HS-5 (cell line): ENCODE data around the gene NKX1-1.

Experiments used
- DNase-seq: peaks from one replicate; pipeline ENCODE4 v3.0.0-alpha.2; 2012; ENCODE audit warnings: low read depth

Gene NKX1-1

DNA sequence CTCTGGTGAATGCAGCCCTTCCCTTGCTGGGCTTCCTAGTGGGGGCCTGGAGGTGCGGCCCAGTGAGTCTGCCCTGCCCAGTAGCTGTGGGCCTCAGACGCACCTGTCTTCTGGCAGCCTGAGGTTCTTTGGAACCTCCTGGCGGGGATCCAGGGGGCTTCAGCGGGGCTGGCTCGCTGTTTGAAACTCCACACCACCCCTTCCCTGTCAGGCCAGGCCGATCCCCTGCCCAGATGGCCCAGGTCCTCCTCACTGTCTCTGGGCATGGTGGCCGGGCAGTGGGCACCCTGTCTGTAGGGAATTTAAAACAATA lies 10.7 kb upstream of the NKX1-1 start:
- no peak for DNase-seq

DNA sequence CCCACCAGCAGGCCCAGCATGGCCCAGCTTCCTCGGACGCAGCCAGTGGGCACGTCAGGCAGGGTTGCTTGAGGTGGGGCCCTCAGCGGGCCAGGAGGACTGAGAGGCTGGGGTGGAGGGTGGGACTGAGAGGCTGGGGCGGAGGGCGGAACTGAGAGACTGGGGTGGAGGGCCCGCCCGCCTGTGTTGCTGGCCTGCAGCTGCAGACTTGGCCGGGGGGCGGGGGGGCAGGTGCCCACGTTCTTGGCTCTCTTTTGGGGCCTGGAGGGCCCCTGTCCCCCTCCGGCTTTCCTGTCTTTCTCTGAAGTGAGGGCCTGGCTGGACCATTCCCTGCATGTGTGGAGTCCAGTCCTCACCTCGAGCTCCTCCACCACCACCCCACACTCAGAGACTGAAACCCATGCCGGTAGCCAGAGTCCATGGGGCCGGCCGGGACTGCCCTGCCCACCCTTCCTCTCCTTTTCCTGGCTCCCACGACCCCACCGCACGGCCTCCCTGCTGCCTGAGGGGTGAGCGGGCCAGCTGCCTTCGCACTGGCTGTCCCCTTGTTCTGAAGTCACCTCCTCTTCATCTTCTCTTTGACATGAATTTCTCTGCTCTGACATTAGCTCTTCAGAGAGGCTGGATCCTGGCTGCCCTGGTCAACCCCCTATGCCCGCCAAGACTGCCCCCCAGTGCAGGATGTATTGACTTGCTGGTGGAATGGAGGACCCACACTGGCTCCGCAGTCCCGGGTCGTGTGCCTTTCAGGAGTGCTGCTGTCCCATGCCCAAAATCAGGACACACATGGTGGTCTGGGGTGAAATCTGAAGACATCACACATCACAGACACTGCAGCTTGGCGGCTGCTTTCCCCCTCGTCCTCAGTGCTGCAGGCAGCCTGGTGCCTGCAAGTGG lies 10.1 kb upstream of the NKX1-1 start:
- DNase-seq, result no peak

DNA sequence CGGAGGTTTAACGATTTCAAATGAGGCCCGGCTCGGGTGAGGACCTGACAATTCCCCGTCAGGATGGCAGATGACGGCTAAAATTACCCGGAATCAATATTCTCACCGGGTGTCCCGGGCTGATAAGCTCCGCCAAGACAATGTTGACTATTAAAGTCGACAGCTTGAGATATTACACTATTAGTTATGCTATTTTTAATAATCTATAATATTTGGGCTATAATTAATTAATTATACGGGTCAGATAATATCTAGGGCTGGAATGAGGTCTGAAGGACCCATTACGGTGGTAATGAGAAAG lies 9.4 kb upstream of the NKX1-1 start:
- no peak for DNase-seq

DNA sequence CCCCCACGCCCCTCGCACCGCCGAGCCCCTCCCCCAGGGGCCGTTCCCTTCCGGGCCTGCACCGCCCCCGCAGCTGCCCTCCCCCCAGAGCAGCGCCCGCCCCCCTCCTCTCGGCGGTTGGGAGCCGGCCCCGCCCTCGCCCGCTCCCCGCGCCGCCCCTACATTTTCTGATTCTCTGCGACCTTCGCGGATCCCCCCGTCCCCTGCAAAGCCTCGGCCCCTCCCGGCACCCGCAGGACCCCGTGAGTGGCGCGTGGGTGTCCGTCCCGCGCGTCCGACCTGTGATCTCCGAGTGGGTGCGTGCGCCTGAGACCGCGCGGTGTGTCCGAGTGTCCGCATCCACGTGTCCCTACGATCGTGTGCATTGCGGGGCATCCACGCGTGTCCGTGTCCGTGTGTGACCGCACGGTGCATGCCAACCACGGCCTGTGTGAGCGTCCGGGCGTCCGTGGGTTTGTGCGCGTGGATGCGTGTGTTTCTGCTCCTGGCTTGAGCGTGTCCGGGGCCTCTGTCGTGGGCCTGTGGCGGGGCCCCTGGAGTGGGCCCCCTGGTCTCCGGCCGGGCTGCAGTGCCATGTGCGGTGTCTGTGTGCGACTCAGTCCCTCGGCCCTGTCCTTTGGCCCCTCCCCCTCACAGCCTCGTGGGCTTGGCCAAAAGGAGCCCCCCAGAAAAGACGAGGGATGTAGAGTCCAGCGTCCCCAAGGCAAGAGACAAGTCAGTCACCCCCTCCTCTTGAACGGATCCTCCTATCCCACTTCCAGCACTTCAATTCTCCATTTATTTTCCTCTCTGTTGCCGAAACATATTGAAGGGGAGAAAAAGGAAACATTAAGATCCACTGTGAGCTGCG lies 8.8 kb upstream of the NKX1-1 start:
- DNase-seq, result no peak

DNA sequence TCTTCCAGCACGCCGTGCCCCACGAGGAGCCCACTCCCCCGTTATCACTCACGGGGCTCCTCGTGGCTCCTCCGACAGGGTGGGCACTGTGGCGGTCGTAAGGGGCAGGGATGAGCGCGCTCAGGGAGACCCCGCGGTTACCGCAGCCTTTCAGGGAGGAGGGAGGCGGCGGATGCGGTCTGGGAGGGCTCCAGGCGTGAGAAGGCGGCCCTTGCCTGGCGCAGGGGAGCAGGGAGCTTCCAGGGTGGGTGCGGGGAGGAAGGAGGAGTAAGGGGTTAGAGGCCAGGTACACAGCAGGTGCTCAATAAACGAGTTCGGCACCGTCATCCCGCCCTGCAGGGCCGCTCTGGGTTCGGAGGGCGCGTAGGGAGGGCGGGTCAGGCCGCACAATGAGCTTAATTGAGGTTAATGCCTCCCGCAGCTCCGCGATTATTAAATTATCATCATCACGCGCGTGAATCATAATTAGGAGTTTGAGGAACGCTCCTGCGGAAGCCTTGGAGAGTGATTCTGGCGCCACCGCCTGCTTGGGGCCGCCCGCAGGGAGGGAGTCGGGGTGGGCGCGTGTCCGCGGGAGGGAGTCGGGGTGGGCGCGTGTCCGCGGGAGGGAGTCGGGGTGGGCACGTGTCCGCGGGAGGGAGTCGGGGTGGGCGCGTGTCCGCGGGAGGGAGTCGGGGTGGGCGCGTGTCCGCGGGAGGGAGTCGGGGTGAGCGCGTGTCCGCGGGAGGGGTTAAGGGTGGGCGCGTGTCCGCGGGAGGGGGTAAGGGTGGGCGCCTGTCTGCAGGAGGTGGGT lies 7.6 kb upstream of the NKX1-1 start:
- DNase-seq, result no peak

DNA sequence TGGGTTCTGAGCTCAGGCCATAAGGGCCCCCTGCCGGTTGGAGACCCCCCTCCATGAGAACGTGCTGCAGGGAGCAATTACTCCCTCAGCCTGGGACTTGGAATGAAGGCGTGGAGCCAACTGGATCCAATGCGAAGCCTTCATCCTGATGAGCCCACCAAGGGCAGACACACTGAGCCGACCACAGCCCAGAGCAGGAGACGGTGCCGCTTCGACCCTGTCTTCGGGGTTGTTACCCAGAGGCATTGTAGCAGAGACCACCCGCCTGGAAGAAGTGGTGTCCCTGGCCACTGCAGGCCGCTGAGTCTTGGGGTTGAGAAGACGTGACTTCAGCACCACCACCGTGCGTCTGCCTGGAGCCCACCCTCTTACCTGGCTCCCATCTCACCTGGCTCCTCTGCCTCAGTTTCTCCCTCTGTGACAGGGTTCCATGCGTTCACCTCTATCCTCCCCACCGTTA lies 7.0 kb upstream of the NKX1-1 start:
- no peak for DNase-seq

DNA sequence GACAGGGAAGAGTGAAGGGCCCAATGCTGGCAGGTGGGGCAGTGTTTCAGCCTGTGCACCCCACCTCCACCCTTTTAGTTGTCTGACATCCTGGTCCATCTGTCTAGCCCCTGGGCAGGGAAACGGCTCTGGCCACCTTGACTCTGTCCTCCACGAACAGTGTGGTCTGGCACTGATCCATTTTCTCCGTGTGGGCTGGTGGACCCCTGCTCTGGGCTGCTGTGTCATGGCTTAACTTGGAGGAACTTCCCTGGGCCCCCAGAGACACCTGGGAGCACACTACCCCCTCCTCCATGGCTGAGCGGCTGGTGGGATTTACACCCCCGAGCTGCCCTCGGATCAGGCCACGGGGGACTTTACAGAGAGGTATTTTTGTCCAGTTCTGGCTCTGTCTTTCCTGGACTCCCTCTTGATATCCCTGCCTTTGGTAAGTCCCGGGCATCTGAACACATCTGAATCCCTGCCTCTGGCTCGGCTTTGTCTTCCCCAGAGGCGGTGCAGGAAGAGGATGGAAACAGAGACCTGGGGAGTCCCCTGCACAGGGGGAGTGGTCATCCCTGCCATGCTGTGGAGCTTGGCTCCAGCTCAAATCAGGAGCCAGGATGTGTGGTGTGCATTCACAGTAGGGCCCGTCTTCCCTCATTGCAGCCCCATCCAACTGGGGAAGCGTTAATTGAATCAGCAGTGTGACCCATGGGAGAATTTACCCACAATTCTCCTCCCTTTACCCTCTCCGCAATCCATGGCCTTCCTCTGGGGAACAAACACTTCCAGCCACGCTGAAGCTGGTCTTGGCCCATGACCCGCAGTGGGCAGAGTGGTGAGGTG lies 6.3 kb upstream of the NKX1-1 start:
- no peak for DNase-seq

DNA sequence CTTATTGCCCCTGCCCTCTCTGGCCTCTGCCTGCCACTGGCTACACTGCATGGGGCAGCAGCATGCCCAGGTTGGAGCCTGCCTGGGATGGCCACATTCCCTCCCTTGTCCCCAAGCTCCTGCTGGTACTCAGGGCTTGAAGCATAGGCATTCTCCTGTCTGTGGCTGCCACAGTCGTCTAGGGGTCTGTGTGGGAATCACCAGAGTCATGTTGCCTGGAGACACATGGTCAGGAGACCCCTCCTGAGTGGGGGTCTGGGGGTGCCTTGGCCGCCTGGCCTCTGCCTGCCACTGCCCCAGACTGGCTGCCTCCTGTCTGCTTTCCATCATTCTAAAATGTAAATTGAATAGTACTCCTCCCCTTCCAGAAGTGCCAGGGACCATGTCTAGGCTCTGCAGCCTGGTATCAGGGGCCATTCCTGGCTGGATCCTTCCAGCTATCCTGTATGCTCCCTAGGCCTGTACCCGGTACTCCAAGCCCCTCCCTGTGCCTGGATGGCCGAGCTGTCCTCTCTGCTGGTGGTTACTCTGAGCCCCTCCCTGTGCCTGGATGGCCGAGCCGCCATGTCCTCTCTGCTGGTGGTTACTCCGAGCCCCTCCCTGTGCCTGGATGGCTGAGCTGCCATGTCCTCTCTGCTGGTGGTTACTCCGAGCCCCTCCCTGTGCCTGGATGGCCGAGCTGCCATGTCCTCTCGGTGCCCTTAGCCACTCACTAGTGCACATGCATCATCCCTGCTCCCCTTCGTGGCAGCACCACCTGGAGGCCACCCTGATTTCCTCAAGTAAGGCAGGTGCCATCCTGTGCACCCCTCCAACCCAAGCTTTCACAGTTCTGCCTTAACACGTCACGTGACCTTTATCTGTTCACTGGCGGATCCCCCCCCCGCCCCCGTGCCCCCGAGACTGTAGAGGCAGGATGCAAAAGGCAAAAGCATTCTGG lies 5.5 kb upstream of the NKX1-1 start:
- no peak for DNase-seq

DNA sequence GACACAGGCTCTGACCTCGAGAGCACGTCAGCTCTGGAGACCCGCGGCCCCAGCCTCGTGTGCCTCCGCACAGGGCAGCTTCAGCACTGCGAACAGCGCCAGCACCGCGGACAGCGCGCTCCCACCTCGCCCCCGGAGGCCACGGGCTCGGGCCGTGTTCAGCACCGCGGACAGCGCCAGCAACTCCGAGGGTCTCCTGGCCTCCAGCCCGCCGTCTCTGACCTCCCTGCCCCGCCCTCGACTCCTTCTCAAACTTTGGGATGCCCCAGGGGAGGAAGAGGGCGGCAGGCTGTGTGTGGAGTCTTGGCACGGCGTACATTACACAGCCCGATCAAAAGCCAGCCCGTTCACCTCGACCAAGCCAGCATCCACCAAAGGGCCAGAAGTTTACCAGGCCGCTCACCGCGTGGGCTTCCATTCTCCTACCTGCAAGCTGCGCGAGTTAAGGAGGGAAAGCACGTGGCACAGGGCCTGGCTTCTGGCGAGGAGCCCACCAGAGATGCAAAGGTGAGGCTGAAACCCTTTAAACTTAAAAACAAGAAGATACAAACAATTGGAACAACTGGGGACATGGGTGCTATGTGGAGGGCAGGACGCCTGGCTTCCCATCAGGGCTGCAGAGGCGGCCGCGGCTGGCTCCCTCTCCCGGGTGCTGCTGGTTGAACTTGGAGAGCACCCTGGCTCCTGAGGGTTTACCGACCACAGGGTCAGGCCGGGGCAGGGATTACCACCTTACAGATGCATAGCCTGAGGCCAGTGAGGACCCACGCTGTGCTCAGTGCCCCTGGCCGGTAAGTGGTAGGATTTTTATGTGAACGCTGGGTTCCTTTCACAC lies 4.5 kb upstream of the NKX1-1 start:
- DNase-seq, result no peak

DNA sequence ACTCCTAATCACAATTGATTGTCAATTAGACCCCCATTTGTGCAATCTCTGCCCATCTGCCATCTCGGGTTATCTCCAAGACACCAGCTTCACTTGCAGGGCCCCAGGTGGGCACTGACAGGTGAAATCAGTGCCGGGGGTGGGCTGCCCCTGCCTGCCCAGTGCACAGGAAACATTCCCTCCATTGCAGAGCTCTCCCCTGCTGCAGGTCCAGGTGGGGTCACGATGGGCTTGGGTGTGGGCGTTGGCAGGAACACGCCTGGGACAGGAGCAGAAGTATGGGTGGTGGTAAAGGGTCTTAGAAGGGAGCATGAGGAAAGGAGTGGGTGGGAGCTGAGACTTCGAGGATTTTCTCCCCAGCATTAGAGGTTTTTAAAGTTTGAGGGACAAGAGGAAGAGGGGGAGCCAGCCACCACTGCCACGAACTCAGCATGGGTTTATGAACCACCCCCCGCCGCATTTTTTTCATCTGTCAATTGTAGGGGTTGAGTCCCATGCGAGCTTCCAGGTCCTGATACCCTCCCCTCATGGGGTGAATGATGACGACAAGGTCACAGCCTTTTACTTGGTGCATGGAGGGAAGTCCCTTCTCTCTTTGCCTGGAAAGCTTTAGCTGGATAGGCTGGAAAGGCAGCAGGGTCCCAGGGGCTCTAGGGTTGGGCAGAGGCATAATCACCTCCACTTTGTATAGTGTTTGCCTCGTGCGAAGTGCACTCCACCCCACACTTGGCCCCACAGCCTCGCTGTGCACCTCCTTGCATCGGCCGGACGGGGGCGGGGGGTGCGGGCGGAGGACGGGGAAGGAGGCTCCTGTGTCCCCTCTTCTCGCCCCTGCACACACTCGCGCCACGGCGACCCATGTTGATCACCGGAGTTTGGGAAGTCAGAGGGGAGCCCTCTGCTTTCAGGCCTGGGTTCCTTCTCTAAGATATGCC lies 3.5 kb upstream of the NKX1-1 start:
- no peak for DNase-seq

DNA sequence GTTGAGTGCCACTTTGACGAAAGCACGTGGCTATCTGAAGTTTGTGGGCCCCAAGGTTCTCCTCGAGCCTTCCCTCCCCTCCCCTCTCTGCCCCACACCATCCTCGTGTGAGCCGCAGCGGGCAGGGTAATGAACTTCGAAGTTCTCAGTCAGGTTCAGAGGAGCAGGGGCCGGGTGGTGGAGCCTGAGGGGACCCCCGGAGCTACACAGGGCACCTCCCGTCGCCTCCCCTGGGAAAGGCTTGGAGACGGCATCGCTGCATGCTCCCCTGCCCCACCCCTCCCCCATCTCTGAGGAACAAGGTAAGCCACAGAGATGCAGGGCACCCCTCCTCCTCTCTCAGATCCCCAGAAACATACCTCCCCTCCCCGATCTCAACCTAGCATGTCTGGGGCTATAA lies 2.8 kb upstream of the NKX1-1 start:
- DNase-seq, result no peak

DNA sequence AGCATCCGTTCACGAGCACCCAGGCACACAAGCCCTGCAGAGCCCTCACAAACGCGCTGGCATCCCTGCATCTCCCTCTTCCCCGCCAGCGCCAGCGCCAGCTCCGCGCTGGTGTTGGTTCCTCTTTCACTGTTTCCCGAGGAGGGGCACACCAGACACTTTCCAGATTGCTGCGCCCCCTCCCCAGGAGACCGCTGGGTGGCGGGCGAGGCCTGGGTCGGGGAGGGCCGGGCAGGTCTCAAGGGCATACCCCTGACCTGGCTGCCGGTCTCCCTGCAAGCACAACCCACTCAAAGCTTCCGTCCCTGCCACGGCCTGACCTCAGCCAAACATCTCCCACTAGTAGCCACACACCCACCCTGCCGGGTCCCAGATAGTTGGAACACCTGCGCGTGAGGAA lies 2.2 kb upstream of the NKX1-1 start:
- no peak for DNase-seq

DNA sequence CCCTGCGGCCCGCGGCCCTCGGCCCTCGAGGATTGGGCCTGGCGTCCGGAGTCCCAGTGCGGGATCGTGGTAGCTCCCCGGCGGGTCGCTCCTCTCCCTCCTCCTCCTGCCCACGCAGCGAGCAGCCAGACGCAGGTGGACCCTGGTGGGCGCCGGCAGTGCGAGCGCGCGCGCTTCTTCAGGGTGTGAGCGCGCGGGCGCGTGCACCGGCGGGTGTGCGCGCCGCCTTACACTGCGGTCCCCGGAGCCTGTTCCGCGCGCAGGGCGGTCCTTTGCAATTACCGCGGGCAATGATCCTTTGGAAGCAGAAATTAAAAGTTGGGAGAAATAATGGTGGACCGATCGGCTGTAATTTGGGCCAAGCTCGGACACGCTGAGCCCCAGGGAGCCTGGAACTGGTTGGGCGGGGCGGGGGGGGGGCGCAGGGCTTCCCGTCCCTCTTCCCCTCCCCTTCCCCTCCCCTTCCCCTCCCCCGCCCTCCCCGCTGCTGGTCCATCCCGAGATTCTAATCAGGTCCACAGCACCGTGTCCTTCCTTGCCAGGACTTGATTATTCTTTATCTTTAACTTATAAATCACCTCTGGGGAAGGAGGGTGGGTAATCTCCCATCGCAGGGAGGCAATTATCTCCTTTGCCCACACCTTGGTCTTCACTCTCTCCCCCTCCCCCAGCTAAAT lies 1.6 kb upstream of the NKX1-1 start:
- no peak for DNase-seq

DNA sequence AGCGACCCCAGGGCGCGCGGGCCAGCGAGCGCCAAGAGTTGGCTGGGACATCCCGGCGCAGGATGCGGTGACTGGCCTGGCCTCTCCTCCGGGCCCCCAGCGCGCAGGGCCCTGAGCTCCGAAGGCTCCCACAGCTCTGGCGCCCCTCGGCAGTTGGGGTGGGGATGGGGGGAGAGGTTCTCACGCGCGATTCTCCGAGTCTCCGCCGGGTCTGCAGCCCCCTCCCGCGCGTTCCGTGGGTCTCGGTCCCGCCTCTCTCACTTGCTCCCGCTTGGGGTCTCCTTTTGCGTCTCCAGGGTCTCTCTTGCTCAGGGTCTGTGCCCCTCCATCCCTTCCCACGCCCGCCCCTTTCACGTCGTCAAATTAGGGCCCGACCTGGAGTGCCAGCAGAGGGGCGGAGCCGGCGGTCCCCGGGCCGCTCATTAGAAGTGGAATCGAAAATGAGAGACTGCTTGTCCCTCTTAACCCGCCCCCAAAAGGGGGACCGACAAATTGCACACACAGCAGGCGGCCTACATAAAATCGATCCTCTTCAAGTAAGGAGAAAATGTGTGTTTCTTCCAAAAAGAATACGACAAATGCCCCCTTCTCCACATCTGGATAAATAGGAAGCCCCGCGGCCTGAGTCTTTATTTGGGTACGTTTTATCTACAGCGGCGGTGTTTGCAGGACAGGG lies 877 bp upstream of the NKX1-1 start:
- no peak for DNase-seq

DNA sequence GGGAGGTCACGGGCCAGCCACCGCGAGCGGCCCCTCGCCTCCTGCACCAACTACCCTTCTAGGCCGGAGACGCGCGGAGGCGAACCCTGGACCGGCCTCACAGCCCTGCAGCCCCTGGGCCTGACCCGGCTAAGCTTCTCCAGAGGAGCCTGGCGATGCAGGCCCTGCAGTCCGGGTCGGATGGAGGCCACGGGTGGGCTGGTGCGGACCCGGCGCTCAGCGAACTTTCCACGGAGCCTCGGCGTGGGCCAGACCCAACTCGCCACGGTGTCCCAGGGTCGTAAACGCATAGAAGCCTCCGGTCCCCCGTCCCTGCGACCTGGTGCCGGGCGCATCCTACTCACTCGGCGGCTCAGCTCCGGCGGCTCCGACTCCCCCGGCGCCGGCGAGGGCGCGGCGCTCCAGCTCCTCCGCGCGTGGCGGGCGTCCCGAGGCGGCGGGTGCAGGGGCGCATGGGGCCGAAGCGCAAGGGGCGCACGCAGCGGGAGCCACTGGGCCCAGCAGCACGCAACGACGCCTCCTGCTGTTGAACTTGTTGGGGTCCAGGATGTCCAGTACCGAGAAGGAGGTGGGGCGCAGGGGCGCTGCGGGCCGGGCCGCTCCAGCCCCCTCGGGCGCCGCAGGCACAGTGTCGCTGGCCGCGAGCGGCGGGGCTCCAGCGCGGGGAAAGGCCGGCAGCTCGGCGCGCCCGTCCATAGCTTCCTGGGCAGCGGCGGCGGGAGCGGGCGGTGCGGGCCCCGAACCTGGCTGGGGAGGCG lies 427 bp downstream of the NKX1-1 start:
- DNase-seq, result no peak

DNA sequence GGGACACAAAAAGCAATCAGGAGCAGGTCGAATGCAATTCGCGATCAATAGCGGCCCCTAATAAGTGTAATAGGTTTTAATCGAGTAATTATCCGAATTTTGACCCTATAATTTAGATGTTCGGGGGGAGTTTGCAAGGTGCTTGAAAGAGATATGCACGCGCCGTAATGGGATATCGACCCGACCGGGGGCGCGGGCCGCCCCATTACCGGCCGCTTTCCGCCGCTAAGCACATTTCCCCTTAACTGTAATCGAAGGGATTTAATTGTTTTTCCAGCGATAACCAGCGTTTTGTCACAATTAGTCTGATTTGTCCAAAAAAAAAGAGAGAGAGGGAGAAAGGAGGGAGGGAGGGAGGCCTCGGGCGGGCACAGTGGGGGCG lies 997 bp downstream of the NKX1-1 start:
- DNase-seq, result no peak
